Stimulated activated CD8-positive, alpha-beta memory T cell treated with anti-CD3 and anti-CD28 coated beads, Interleukin-15, amount 100 ng/mL, for 4 hours (primary cell): ENCODE data around the gene TRPC6.

ENCODE experiments used
- DNase-seq, 2 donors: peaks; one replicate each; pipeline ENCODE4 v3.0.0-alpha.2; 2020; ENCODE audit warnings: low read depth in 2 of 2

Gene TRPC6

DNA sequence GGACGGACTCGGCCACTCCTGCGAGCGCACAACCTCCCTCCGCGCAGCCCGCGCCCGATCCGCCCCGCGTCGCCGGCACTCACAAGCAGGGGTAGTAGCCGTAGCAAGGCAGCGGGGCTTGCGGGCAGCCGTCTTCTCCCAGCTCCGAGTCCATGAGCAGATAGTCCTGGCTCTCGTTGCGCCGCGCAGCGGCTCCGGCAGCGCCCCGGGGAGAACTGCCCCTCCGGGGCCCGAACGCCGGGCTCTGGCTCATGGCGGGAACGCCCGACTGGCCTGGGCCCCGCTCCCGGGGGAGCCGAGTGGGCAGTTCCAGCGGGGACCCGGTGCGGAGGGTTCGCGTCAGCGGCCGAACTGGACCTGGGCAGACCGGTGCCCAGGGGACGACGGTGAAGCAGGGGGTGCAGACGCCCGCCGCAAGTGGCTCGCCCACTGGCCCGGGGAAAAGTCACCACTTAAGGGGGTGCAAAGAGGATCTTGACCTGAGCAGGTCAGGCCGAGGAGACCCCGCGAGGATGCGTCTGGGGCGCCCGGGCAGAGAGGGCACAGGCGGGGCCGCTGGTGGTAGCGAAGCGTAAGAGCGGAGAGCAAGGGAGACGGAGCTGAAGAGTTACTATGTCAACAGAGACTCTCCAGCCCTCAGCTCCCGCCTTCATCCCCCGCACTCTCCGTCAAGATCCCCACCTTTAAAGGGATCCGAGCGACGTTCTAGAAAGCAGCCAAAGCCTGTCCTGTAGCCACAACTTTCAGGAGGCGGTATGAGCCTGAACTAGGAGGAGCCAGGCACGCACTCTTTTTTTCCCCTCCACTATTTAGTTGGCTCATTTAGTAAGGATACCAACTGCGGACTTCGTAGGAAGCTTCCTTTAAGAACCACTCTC is at the start of gene TRPC6:
Gene TRPC6, minus strand, starts transcription at position 757 of the 878 bp plus-strand sequence. Its CDS starts 504 bp downstream, at position 253.
- no peak for DNase-seq

DNA sequence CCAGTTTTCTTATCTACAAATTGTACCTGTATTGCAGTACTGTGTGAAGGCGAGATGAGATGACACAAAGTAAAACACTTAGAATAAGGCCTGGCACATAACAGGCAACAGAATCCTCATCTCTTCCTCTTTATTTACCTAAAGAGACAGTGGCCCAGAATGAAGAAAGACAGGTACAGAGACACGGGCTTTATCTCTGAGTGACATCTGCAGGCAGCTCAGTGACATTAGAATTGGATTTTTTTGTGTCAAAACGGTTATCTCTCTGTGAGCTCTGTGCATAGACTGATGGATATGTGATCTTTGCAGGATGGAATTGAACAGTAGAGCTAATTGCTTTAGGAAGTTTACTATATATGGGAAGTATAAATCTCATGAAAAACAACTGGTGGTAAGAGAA is 36.2 kb upstream of the TRPC6 start:
- no peak for DNase-seq

DNA sequence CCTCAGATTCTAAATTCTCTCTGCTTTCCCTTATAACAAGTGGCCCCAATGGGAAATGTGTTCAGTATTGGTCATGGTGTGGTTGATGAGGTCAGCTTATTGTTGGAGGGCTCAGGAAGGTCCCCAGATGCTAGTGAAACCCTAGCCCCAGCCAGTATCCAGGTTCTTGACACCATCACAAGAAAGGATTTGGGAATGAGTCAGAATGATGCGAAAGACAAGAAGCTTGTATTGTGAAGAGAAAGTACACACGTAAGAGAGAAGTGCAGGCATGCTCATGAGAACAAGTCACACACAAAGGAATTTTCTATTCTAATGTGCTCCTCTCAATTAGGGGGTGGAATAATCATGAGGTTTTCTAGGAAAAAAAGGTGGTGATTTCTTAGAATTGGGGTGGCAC is 34.9 kb upstream of the TRPC6 start:
- DNase-seq = no peak

GRCh38 chr11:101617735-101618332 is 34.0 kb upstream of the TRPC6 start:
- no peak for DNase-seq

- no peak for DNase-seq
Measured at GRCh38 chr11:101612481-101612880, 28.7 kb upstream of the TRPC6 start.

DNA sequence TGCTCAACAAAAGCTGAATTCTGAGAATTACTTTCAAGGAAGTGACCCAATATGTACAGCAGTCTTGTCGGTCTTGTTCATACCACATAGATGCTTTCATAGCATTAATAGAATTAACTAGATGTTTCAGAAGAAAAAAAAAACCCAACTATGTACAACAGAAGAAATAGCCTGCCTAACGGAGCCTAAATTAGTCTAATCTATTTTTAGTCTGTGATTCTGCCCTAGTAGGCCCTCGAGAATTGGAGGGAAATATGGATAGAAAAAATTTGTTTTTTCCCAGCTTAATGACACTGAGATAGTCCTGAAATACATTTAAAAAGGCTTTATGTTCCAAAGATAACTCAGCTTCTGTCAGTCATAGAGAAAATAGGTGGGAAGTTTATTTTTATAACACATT is 17.1 kb upstream of the TRPC6 start:
- no peak for DNase-seq

DNA sequence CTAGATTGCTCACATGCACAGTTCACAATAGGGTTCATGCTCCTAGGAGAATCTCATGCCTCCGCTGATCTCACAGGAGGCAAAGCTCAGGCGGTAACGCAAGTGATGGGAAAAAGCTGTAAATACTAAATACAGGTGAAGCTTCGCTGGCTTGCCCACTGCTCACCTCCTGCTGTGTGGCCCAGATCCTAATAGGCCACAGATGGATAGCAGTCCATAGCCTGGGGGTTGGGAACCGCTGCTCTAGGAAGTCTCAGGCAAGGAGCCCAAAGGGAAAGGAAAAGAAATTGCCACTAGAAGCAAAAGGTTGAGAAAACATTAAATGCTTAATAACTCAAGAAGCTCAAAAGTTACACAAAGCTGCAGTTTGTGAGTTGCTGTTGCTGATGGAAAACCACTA is 3.2 kb upstream of the TRPC6 start:
- no peak for DNase-seq

- no peak for DNase-seq
Measured at GRCh38 chr11:101584655-101585054, 848 bp upstream of the TRPC6 start.

DNA sequence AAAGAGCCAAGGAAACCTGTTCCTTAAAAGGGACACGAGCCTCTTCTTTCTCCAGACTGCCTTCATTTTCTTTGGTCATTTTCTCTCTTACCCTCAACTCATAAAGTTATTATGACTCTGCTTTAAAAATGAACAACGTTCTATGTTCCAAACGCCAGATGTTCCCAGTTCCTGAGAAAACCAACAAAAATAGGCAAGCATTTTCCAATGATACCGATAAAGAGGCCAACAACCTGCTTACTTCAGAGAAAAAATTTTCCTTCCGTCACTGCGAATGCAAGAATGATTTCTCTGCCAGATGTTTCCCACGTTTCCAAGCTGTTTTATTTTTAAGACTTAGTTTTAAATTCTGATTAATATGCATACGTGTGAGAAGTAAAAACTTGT is 315 bp upstream of the TRPC6 start:
- no peak for DNase-seq

DNA sequence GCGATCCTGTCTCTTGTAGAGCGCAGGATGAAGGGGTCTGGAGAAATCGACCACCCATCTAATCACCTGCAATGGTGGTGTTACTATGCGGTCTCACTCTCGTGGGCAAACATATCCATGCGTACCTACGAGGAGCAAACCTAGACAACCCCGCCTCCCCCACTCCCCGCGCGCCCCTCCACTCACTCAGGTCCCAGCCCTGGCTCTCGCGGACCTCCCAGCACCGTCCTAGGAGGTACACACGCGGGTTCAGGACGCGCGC is 887 bp downstream of the TRPC6 start:
- DNase-seq = no peak

DNA sequence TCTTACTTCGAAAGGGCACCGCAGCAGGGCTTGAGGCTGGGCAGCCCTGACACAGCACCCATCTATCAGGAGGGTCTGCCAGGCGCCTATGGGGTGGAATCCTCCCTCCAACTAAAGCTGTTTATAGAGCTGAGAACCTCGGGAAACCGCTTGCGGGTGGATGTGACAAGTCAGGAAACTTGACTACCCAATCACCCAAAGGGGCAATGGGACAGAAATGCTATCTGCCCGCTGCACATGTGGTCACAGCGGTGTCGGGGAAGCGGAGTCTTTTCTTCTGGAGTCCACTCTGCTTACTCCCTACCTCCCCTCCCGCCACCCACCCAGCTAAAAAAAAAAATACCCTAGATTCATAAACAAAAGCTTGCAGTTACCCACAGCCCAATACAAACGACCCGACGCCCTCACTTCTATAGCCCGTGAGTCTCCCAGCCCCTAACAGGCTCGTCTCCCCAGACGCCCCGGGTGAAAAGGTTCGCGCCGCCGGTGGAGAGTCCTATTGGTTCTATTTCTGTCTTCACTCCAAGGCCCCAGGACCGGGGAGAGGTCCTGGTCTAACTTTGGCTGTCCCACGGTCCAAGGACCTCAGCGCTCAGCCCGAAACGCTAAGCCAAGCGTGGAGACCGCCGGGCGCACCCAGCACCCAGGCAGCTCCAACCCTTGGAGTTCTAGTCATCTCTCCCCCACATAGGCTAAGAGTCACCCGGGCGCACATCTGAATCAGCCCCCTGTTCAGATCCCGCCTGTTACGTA is 1.4 kb downstream of the TRPC6 start:
- no peak for DNase-seq

DNA sequence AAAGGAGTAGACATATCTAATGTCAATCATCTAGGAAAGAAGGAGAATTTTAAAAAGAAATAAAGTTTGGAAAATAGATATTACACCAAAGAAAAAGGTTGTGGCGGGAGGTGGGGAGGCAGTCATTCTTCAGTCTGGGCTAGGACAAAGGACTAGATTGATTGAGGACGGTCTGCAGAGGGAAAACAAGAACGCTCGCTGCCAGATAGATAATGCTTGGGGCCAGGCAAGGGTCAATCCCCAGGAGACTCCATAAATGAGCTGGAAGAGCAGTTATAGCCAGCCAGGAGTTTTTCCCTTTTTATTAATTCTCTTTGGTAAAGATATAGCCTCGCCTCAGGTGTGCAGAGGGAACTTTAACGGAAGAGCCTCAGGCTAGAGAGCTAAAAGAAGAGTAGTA is 6.3 kb downstream of the TRPC6 start:
- DNase-seq = no peak

DNA sequence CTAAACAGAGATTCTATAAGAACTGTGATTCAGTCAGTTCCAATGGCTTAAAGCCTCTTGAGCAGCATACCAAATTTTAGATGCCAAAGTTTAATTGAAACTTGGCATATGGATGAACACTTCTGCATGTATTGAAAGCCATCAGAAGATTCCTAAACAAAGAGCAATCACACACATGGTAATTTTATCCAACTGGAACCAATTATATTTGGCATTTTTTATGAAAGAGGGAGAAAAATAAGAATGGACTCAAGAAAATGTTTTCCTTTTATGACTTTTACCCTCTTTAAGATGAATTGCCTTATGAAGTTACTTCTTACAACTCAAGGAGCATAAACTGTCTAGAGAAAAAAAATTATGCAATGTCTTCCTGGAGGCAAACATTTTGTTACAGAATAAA is 7.4 kb downstream of the TRPC6 start:
- no peak for DNase-seq

DNA sequence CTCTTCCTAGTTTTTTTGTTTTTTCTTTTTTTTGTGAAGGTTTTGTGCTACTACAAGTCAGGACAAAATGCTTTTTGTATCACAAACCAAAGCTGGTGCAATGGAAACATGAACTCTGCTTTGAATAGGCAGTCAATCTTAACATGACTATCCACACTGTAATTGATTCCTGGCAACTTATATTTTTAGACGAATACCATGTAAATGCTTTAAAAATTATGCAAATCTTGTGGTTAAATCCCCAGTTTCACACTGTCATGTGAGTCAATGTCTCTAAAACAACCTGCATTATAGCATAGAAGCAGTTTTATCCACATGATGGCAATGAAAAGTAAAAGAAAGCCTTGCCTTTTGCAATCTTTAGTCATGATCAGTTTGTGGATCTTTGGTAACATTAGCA is 8.9 kb downstream of the TRPC6 start:
- no peak for DNase-seq

- DNase-seq = no peak
Measured at GRCh38 chr11:101567071-101567470, 16.7 kb downstream of the TRPC6 start.

DNA sequence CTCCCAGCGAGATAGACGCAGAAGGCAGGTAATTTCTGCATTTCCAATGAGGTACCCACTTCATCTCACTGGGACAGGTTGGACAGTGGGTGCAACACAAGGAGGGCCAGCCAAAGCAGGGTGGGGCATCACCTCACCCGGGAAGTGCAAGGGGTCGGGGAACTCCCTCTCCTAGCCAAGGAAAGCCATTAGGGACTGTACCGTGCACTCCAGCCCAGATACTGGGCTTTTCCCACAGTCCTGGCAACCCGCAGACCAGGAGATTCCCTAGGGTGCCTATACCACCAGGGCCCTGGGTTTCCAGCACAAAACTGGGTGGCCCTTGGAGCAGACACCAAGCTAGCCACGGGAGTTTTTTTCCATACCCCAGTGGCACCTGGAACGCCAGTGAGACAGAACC is 17.2 kb downstream of the TRPC6 start:
- no peak for DNase-seq

GRCh38 chr11:101563166-101563565 is 20.6 kb downstream of the TRPC6 start:
- DNase-seq = no peak

GRCh38 chr11:101555366-101555765 is 28.4 kb downstream of the TRPC6 start:
- no peak for DNase-seq

DNA sequence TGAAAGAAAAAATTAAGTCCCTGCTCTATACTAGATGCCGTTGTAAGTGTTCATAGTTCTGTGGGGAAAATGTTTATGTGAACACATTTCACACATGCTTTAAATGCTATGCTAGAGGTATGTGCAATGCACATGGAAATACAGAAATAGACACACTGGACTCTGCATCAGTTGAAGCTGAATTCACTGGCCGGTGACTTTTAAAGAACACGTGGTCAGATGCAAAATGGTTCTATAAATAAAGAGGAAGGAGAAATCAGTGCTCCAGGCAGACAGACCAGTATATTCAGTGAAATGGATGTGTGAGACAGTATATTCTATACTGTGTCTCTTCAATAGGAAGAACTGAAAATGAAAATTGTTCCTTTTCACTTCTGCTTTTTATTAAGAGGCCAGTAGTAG is 29.9 kb downstream of the TRPC6 start:
- no peak for DNase-seq

DNA sequence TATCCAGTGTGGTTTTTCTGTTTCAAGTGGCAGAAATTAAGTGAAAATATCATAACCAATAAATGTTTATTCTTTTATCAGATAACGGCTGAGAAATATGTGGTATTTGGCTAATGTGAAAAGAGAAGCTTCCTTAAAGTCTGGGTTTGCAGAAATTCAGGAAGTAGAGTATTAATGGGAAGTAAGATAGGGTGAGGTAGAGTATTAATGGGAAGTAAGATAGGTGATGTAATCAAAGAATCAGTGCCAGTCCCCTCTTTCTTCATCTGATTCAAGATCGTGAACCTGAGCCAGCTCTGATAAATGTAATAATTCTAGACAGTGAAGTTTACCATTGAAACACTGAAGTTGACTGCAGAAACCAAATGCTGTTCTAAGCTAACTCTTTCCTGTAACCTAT is 30.9 kb downstream of the TRPC6 start:
- no peak for DNase-seq

GRCh38 chr11:101528541-101528940 is 55.3 kb downstream of the TRPC6 start:
- DNase-seq = no peak

DNA sequence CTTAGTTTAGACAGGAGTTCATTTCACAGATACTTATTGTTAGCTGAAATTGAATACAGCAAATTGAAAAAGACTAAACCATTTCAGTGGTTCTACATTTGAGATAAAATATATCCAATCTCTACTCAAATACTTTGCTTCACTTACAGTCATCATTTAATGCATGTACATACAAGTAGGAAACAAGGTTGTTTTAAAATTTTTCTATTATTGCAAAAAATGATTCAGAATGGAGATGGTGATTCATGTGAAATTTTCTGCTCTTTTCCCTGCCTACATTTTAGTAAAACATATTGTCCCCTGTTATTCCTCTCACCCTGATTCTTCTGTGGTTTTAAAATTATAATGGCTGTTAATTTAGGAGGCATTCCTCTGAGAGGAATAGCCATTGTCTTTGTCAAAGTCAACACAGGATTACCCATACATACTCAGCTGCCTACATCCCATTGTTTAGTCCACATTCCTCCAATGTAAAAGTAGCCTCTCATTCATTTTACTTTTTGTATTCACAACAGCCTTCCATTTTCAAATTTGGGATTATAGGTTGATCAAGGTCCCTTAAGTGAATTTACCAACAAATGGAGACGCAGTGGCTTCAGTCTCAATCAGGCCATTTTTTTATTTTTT is 60.1 kb downstream of the TRPC6 start:
- no peak for DNase-seq

DNA sequence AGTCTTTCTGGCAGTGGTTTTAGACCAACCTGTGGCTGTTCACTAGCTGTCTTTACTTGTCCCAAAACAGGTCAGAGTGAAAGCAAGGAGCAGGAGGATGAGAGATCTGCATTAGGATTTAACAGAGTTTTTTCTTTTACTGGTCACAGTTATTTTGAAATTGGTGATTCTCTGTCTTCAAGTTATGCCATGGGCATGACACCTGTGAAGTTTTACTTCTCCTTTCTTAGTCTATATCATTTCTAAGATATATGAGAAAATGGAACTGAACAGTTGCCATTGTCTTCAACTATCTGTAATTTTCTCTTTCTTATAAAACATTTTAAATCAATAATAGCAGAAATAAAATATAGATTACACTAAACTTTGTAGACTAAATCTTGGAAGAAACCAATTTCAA is 60.6 kb downstream of the TRPC6 start:
- no peak for DNase-seq
